Activated naive CD4-positive, alpha-beta T cell treated with anti-CD3 and anti-CD28 coated beads for 36 hours (primary cell): ENCODE results near the gene C1QTNF1. TPM values are rescaled to one million over a fixed set of nuclear protein-coding genes. Genes with fewer than 3 reads are reported as not detected.
A peak's percentile ranks its signal among the peaks of the same experiment; 100 is the strongest.

Experiments
- CTCF ChIA-PET: fragments of 350-600 bp; sonication (Branson Sonifier 250); formaldehyde crosslinking; loops from one replicate; lab custom pipeline; 2021; ENCODE audit warnings: antibody characterized with exemption; lab: Charles Lee
- DNase-seq: peaks from one replicate; pipeline ENCODE4 v3.0.0-alpha.2; 2020
- H3K27ac Mint-ChIP-seq: one replicate; pipeline ENCODE4 v1.8.0; 2021; ENCODE audit warnings: mild to moderate bottlenecking, mixed read lengths
- H3K27me3 Mint-ChIP-seq: one replicate; pipeline ENCODE4 v1.8.0; 2021; ENCODE audit warnings: low read depth, mixed read lengths
- H3K36me3 Mint-ChIP-seq: one replicate; pipeline ENCODE4 v1.8.0; 2021; ENCODE audit warnings: low read depth, mixed read lengths
- H3K4me1 Mint-ChIP-seq: one replicate; pipeline ENCODE4 v1.8.0; 2021; ENCODE audit warnings: low read depth, mixed read lengths
- H3K4me3 Mint-ChIP-seq: one replicate; pipeline ENCODE4 v1.8.0; 2021; ENCODE audit warnings: mild to moderate bottlenecking, moderate library complexity, mixed read lengths
- H3K9me3 Mint-ChIP-seq: one replicate; pipeline ENCODE4 v1.8.0; 2021; ENCODE audit warnings: mixed read lengths
- intact Hi-C: fragments of 100-400 bp; cut with micrococcal nuclease; formaldehyde crosslinking; loops from one replicate; pipeline ENCODE4 v1.15.1; 2023
- total RNA-seq, 2 experiments: library from RNA; stranded (reverse); gene quantifications; one replicate each; pipeline ENCODE4 v1.2.3, GENCODE V29; 2021

Gene C1QTNF1
- total RNA-seq, 2 experiments from 2014 or later, result 0.14 to 0.32 TPM

DNA sequence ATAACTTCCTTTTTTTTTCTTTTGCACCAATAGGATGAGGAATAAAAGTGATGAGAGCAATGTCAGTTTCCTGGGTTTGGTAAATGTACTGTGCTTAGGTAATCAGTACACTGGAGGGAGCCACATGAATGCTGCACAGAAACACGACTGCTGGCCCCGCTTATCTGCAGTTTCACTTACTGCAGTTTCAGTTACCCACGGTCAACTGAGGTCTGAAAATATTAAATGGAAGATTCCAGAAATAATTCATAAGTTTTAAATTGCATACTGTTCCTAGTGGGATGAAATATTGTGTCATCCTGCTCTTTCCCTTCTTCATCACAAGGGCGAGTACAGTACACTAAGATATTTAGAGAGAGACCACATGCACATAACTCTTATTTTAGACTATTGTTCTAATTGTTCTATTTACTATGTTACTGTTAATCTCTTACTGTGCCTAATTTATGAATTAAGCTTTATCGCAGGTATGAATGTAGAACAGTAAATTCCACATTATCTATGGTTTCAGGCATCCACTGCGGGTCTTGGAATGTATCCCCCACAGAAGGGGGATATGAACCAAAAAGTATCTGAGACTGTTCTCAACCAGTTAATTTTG is 37.8 kb upstream of the C1QTNF1 start:
- peak overlapping the region; percentile 5 for H3K4me3 Mint-ChIP-seq
- CTCF ChIA-PET, result interaction anchor here (0.6 to 1.2 kb wide), 5 partner anchors 10 to 164 kb away, joined by 3 to 4 read pairs (median 3); no protein-coding TSS in a partner anchor

GRCh38 chr17:78986649-78987328 is 37.2 kb upstream of the C1QTNF1 start:
- no peak overlapping the region for H3K27ac Mint-ChIP-seq

More for the DNA sequence above, 37.8 kb upstream of the C1QTNF1 start:
- no peaks in the 10 kb centered on the region for H3K9me3 Mint-ChIP-seq
- intact Hi-C loops, result loop anchor here (2.0 kb wide), 1 partner anchor 57 kb away; no protein-coding TSS in a partner anchor
- no peak for DNase-seq
- peaks cover 8% of the 10 kb centered on the region for H3K36me3 Mint-ChIP-seq
- H3K27me3 Mint-ChIP-seq, result no peaks in the 10 kb centered on the region
- H3K4me1 Mint-ChIP-seq, result peaks cover 18% of the 10 kb centered on the region
- H3K27ac Mint-ChIP-seq, result no peak overlapping the region

GRCh38 chr17:78988152-78988551 is 35.8 kb upstream of the C1QTNF1 start:
- intact Hi-C loops, result no loop called here
- Mint-ChIP-seq H3K27ac (no peak overlapping the region), H3K9me3 (no peaks in the 10 kb centered on the region), H3K36me3 (peaks cover 15% of the 10 kb centered on the region), H3K27me3 (no peaks in the 10 kb centered on the region), H3K4me1 (peaks cover 18% of the 10 kb centered on the region), H3K4me3 (no peak overlapping the region)
- CTCF ChIA-PET, result interaction anchor here (0.6 kb wide), 1 partner anchor 349 kb away, joined by 3 read pairs; no protein-coding TSS in a partner anchor
- no peak for DNase-seq

More at GRCh38 chr17:78986649-78987328, 37.2 kb upstream of the C1QTNF1 start:
- intact Hi-C loops, result loop anchor here (2.0 kb wide), 1 partner anchor 56 kb away; no protein-coding TSS in a partner anchor
- peak overlapping the region; percentile 5 for H3K4me3 Mint-ChIP-seq
- H3K27me3 Mint-ChIP-seq, result no peaks in the 10 kb centered on the region
- CTCF ChIA-PET, result interaction anchor here (0.6 to 1.2 kb wide), 3 partner anchors 9 to 13 kb away, joined by 3 read pairs; no protein-coding TSS in a partner anchor
- no peaks in the 10 kb centered on the region for H3K9me3 Mint-ChIP-seq
- peaks cover 18% of the 10 kb centered on the region for H3K4me1 Mint-ChIP-seq
- H3K36me3 Mint-ChIP-seq, result peaks cover 11% of the 10 kb centered on the region
- no peak for DNase-seq

DNA sequence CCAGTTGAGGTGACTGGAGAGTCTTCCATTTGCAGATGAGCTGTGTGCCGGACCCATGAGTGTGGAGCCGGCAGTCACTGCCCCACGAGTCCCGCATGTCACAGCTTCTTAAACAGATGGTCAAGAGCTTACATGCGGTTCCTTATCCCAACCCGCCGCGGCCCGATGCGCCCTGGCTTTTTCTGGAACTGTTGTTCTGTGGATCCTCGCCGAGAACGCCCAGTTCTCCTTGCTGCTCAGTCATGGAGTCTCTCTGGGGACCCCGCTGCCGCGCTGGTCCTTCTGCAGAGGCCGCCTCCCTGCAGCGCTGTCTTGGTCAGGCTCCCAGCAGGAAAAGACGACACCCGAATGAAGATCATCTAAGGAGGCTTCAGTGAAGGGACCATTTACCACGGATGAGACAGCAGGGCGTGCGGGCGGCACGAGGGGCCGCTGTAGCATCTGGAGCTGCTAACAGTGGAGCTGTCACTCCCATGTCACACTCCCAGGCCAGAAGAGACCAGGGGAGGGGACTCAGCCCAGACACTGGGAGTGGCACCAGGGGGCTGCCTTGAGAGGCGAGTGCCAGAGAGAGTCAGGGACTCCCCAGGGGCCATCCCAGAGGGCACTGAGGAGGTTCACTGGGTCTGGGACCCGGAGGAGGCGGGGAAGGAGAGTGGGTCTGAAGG is 33.5 kb upstream of the C1QTNF1 start:
- intact Hi-C loops, result no loop called here
- H3K27me3 Mint-ChIP-seq, result no peaks in the 10 kb centered on the region
- no peak for DNase-seq
- no peak overlapping the region for H3K4me3 Mint-ChIP-seq
- peaks cover 18% of the 10 kb centered on the region for H3K4me1 Mint-ChIP-seq
- peaks cover 25% of the 10 kb centered on the region for H3K36me3 Mint-ChIP-seq
- H3K27ac Mint-ChIP-seq, result no peak overlapping the region
- no peaks in the 10 kb centered on the region for H3K9me3 Mint-ChIP-seq
- CTCF ChIA-PET, result interaction anchor here (0.7 to 0.9 kb wide), 2 partner anchors 10 to 54 kb away, joined by 3 read pairs; no protein-coding TSS in a partner anchor

DNA sequence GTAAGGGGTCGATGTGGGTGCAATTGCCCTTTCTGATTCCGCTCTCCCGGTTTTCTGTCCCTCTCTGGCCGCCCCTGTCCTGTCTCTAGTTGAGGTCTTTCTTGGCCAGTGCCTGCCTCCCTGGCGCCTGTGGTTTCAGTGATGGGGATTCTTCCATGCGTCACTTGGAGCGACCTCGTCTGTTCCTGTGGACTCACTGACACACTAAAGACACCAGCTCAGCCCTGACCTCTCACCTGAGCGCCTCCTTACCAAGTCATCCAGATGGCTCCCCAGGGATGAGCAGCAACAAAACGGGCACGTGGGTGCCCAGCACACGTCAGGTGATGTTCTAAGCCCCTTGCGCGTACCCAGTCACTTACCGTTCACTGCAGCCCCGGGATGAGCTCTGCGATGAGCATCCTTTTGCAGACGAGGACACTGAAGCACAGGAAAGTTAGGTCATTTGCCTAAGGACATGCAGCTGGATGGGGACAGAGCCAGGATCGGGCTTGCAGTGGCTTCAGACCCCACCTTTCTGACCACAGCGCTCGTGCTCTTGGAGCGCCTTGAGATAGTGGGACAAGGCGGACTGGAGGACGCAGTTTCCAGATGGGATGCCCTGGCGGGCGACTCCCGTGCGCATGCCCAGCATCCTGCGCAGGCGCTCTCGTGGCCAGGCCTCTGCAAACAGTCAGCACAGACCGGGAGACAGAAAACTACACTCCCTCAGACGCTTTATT is 32.8 kb upstream of the C1QTNF1 start:
- H3K4me3 Mint-ChIP-seq, result no peak overlapping the region

DNA sequence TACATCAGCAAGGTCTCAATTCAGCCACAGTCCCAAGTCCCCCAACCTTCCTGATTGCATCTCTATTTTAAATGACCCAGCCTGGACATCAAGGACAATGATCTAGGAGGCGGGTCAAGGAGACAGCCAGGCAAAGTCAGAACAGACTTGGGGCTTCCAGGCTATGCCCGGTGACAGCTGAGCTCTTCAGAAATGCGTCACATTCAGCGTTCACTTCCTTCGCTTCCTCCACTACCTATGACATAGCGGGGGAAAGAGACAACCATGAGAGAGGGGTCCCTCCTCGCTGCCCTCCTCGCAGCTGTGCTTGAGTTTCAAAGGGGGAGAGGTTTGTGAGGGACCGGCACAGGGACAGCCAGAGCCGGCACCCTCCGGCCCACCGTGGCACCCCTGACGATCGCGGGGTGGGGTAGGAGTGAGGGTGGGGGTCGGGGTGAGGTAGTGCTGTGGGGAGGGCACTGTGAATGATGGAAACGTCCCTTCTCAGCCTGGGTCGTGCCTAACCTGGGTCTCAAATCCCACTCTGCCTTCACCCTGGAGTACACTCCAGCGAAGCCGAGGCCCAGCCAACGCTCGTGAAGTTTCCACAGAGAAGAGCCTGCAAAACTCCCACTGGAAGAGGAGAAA is 31.9 kb upstream of the C1QTNF1 start:
- peaks cover 4% of the 10 kb centered on the region for H3K4me1 Mint-ChIP-seq
- intact Hi-C loops, result no loop called here
- no peak for DNase-seq
- peaks cover 33% of the 10 kb centered on the region for H3K36me3 Mint-ChIP-seq
- no peaks in the 10 kb centered on the region for H3K27me3 Mint-ChIP-seq
- H3K4me3 Mint-ChIP-seq, result no peak overlapping the region
- no peak overlapping the region for H3K27ac Mint-ChIP-seq
- no peaks in the 10 kb centered on the region for H3K9me3 Mint-ChIP-seq
- CTCF ChIA-PET, result no interaction called here

More for the DNA sequence above, 32.8 kb upstream of the C1QTNF1 start:
- no peaks in the 10 kb centered on the region for H3K27me3 Mint-ChIP-seq
- H3K27ac Mint-ChIP-seq, result no peak overlapping the region
- intact Hi-C loops, result no loop called here
- DNase-seq, result no peak
- H3K4me1 Mint-ChIP-seq, result peaks cover 13% of the 10 kb centered on the region
- H3K36me3 Mint-ChIP-seq, result peaks cover 28% of the 10 kb centered on the region
- CTCF ChIA-PET, result interaction anchor here (0.9 kb wide), 1 partner anchor 10 kb away, joined by 3 read pairs; no protein-coding TSS in a partner anchor
- H3K9me3 Mint-ChIP-seq, result no peaks in the 10 kb centered on the region

- CTCF ChIA-PET, result interaction anchor here (0.6 to 1.8 kb wide), 5 partner anchors 13 to 140 kb away, joined by 3 to 5 read pairs (median 3); no protein-coding TSS in a partner anchor
- no peak for DNase-seq
- Mint-ChIP-seq H3K9me3 (no peaks in the 10 kb centered on the region), H3K36me3 (peaks cover 35% of the 10 kb centered on the region), H3K27me3 (no peaks in the 10 kb centered on the region), H3K27ac (no peak overlapping the region), H3K4me1 (peaks cover under 1% of the 10 kb centered on the region), H3K4me3 (no peak overlapping the region)
- intact Hi-C loops, result no loop called here
These were observed 31.3 kb upstream of the C1QTNF1 start for GRCh38 chr17:78992542-78993212.

GRCh38 chr17:78993241-78993956 is 30.6 kb upstream of the C1QTNF1 start:
- DNase-seq, result peak; percentile 73
- Mint-ChIP-seq H3K9me3 (no peaks in the 10 kb centered on the region), H3K4me1 (no peaks in the 10 kb centered on the region), H3K4me3 (no peak overlapping the region), H3K27ac (no peak overlapping the region), H3K27me3 (no peaks in the 10 kb centered on the region), H3K36me3 (peaks cover 35% of the 10 kb centered on the region)
- CTCF ChIA-PET, result interaction anchor here (0.6 to 1.8 kb wide), 5 partner anchors 14 to 140 kb away, joined by 3 to 5 read pairs (median 3); no protein-coding TSS in a partner anchor
- intact Hi-C loops, result no loop called here

DNA sequence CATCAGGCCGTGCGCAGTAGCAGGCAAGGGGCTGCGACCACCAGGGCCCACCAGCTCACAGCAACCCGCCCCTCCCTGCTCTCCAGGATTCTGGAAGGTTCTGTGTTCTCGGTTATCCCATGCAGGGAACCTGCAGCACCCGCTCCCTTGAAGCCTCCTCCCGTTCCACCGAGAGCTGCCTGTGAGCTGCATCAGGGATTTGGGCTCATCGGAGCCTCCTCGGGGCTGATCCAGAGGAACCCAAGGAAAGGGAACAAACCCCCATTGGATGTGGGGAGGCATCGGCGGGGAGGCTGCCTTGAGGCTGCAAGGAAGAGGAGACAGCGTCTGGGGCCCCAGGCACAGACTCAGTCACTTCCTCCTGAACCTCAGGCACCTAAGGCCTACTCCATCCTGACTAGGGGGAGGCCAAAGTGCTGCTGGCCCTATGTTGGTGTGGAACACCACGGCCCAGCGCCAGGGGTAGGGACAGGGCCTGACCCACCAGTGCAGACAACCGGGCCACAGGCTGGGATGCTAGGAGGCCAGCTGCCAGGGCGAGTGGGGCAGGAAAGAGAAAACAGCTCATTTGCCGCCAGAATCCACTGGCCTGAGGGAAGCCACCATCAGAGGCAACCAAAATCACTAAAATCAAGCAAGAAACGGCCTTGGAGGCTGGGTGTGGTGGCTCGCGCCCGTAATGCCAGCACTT is 29.8 kb upstream of the C1QTNF1 start:
- intact Hi-C loops, result no loop called here
- Mint-ChIP-seq H3K4me1 (no peaks in the 10 kb centered on the region), H3K9me3 (no peaks in the 10 kb centered on the region), H3K27ac (no peak overlapping the region), H3K36me3 (peaks cover 35% of the 10 kb centered on the region), H3K4me3 (no peak overlapping the region), H3K27me3 (no peaks in the 10 kb centered on the region)
- DNase-seq, result no peak
- CTCF ChIA-PET, result interaction anchor here (0.6 to 1.8 kb wide), 4 partner anchors 15 to 139 kb away, joined by 3 to 5 read pairs (median 3); no protein-coding TSS in a partner anchor

DNA sequence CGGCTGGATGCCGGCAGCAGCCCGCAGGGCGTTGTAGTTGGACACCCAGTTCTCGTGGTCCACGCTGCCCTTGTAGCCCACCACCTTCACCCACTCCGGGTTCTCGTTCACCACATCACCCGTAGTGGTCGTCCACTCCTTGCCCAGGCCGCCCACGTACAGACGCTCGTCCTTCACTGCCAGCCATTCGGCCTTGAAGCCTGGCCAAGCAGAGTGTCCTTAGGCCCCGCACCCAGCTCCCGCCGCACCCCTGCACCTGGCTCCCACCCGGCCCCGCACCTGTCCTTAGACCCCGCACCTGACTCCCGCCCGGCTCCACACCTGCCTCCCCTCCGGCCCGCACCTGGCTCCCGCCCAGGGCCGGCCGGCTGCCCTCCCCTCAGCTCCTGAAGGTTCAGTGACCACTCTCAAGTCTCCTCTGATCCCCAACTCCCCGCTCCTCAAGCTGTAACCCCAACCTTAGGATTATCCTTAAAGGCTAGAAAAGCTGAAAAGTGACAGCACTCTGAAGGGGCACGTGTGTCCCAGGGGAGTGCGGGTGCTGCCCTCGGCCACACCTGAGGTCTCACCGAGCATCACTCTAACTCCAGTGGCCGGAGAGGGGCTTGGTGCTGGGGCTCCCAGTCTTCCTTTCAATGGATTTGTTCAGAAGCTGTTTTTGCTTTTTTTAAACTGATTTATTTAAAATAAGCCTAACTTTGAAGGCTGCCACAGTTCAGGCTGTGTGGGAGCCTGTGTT is 28.8 kb upstream of the C1QTNF1 start:
- H3K27me3 Mint-ChIP-seq, result no peaks in the 10 kb centered on the region
- intact Hi-C loops, result no loop called here
- H3K9me3 Mint-ChIP-seq, result no peaks in the 10 kb centered on the region
- H3K36me3 Mint-ChIP-seq, result peaks cover 35% of the 10 kb centered on the region
- no peak overlapping the region for H3K4me3 Mint-ChIP-seq
- CTCF ChIA-PET, result no interaction called here
- DNase-seq, result no peak
- no peak overlapping the region for H3K27ac Mint-ChIP-seq
- no peaks in the 10 kb centered on the region for H3K4me1 Mint-ChIP-seq
